ENCODE measurements around the gene ROR1. TPM values are rescaled to one million over a fixed set of nuclear protein-coding genes. Genes with fewer than 3 reads are reported as not detected.
A peak's percentile ranks its signal among the peaks of the same experiment; 100 is the strongest.

The ROR1 gene
- total RNA-seq, 1 experiment from 2014 or later = 56.3 TPM

GRCh38 chr1:63799307-63799706, 25.5 kb downstream of the ROR1 start:
- no peaks in the 10 kb centered on the region for H3K9me3 Mint-ChIP-seq
- DNase-seq (ENCODE audit: low spot score) (no peak), ATAC-seq (no peak)
- no peak for TF ChIP-seq E2F5 (CRISPR knock-in tag; IDR thresholded peaks at IDR 0.05)
- TF ChIP-seq ZNF532 (CRISPR knock-in tag; IDR thresholded peaks at IDR 0.05; ENCODE audit: borderline replicate concordance) = no peak
- TF ChIP-seq ATF3 (CRISPR knock-in tag; conservative IDR thresholded peaks at IDR 0.05) = no peak
- no peak for TF ChIP-seq STAT6 (CRISPR knock-in tag; conservative IDR thresholded peaks at IDR 0.05; ENCODE audit: low read depth)
- no peak for TF ChIP-seq ZNF121 (CRISPR knock-in tag; IDR thresholded peaks at IDR 0.05)
- no peak for TF ChIP-seq ERG (CRISPR knock-in tag; IDR thresholded peaks at IDR 0.05)
- no peak for TF ChIP-seq IRF1 (CRISPR knock-in tag; IDR thresholded peaks at IDR 0.05)
- TF ChIP-seq FOXJ3 (CRISPR knock-in tag; IDR thresholded peaks at IDR 0.05; ENCODE audit: borderline replicate concordance) = no peak
- no peak for TF ChIP-seq IRF2 (CRISPR knock-in tag; IDR thresholded peaks at IDR 0.05; ENCODE audit: borderline replicate concordance, low read depth)
- TF ChIP-seq NR1H2 (CRISPR knock-in tag; IDR thresholded peaks at IDR 0.05) = no peak
- no peak for TF ChIP-seq ZBTB21 (CRISPR knock-in tag; IDR thresholded peaks at IDR 0.05; ENCODE audit: borderline replicate concordance)
- no peak for TF ChIP-seq TP53 (CRISPR knock-in tag; IDR thresholded peaks at IDR 0.05)
- no peak for TF ChIP-seq OVOL2 (CRISPR knock-in tag; IDR thresholded peaks at IDR 0.05; ENCODE audit: borderline replicate concordance)
- no peak for TF ChIP-seq RELA (CRISPR knock-in tag; IDR thresholded peaks at IDR 0.05; ENCODE audit: borderline replicate concordance)
- TF ChIP-seq FOXP4 (CRISPR knock-in tag; IDR thresholded peaks at IDR 0.05) = no peak
- no peak overlapping the region for H3K4me3 Mint-ChIP-seq
- H3K4me1 Mint-ChIP-seq = peaks cover 86% of the 10 kb centered on the region
- no peaks in the 10 kb centered on the region for H3K27me3 Mint-ChIP-seq (ENCODE audit: low read depth)
- H3K27ac Mint-ChIP-seq = peak overlapping the region; percentile 85
- POLR2A ChIA-PET = interaction anchor here (0.6 to 0.7 kb wide), 2 partner anchors 24 to 73 kb away, joined by 4 read pairs; no protein-coding TSS in a partner anchor
- CTCF ChIA-PET = interaction anchor here (0.8 to 2.8 kb wide), 5 partner anchors 9 to 125 kb away, joined by 3 to 14 read pairs (median 3); no protein-coding TSS in a partner anchor
- H3K36me3 Mint-ChIP-seq = no peaks in the 10 kb centered on the region
